ENCODE measurements around the gene TAF11. TPM values are rescaled to one million over a fixed set of nuclear protein-coding genes. Genes with fewer than 3 reads are reported as not detected.

Gene TAF11
- total and polyA plus RNA-seq, 2 donors (not counting 3 experiments of a cell fraction or from before 2014, with no cell fraction given): 30.7 to 37.1 TPM

- CTCF ChIA-PET: no interaction called here
- intact Hi-C loops (cut with micrococcal nuclease) (no loop called here), dilution Hi-C loops (cut with MboI; ENCODE audit: extremely low pct_ligation_motif_present, low sequenced_read_pairs) (no loop called here)
- TF ChIP-seq MAX (IDR thresholded peaks at IDR 0.05; ENCODE audit: insufficient read depth, insufficient read length): no peak
- TF ChIP-seq JUN (IDR thresholded peaks at IDR 0.05; ENCODE audit: borderline replicate concordance, insufficient read depth, insufficient read length, low read depth): no peak
- no peak for TF ChIP-seq EZH2 (IDR thresholded peaks at IDR 0.05; ENCODE audit: borderline replicate concordance, low read depth, low read length, severe bottlenecking)
- no peak for TF ChIP-seq FOS (IDR thresholded peaks at IDR 0.05; ENCODE audit: borderline replicate concordance, insufficient read depth, low read length)
- TF ChIP-seq POLR2AphosphoS5 (IDR thresholded peaks at IDR 0.05; ENCODE audit: insufficient read depth, low read depth, low read length): no peak
- no peak for TF ChIP-seq GATA2 (IDR thresholded peaks at IDR 0.05; ENCODE audit: insufficient read depth, insufficient read length, low read depth, low read length)
- TF ChIP-seq MYC (IDR thresholded peaks at IDR 0.05; ENCODE audit: low read depth, low read length): no peak
- TF ChIP-seq CTCF (IDR thresholded peaks at IDR 0.05; ENCODE audit: extremely low read depth in 1 of 2, insufficient read depth in 1 of 2, low read depth in 1 of 2, low read length in 2 of 2): no peak
- TF ChIP-seq POLR2A (IDR thresholded peaks at IDR 0.05; ENCODE audit: low read depth, low read length): no peak
- H3K9ac ChIP-seq (replicated peaks; ENCODE audit: extremely low read depth, insufficient read depth, low read length): no peak overlapping the region
- BruUV-seq (replicated peaks): no TSS peak
- FAIRE-seq: no peak
- POLR2A ChIA-PET: no interaction called here
- no peak for DNase-seq (ENCODE audit: low read depth, low spot score)
- no peaks in the 10 kb centered on the region for H3K4me1 ChIP-seq (ENCODE audit: control insufficient read depth, extremely low read depth, insufficient read depth, low read length)
- H2AFZ ChIP-seq (ENCODE audit: low read depth, low read length): no peak overlapping the region
- H3K79me2 ChIP-seq (ENCODE audit: control insufficient read depth, insufficient read depth, low read length): no peaks in the 10 kb centered on the region
- H3K27ac ChIP-seq (ENCODE audit: insufficient read depth, low read depth, low read length): no peak overlapping the region
- no peaks in the 10 kb centered on the region for H4K20me1 ChIP-seq (replicated peaks; ENCODE audit: control insufficient read depth, extremely low read depth, insufficient read depth, low read length)
- H3K9me1 ChIP-seq (replicated peaks; ENCODE audit: control insufficient read depth, extremely low read depth, insufficient read depth, low read length): no peaks in the 10 kb centered on the region
- no peaks in the 10 kb centered on the region for H3K9me3 ChIP-seq (replicated peaks; ENCODE audit: control insufficient read depth, insufficient read depth, low read length)
- H3K36me3 ChIP-seq (ENCODE audit: control insufficient read depth in 2 of 2, extremely low read depth in 1 of 2, insufficient read depth in 2 of 2, low read length in 2 of 2): peaks cover 0 to 9% of the 10 kb centered on the region in 2 experiments
- H3K4me3 ChIP-seq (replicated peaks in 1 of 3; ENCODE audit: insufficient read depth in 1 of 3, low read depth in 1 of 3, low read length in 3 of 3): no peak overlapping the region
- no peak overlapping the region for H3K4me2 ChIP-seq (ENCODE audit: insufficient read depth, low read length)
- H3K27me3 ChIP-seq (ENCODE audit: control insufficient read depth in 2 of 2, insufficient read depth in 2 of 2, low read length in 2 of 2): no peaks in the 10 kb centered on the region
These were observed 51.8 kb downstream of the TAF11 start for GRCh38 chr6:34836008-34836407.

Data from endothelial cell of umbilical vein (primary cell).